Measurements from ENCODE around the gene KLF3.

Gene KLF3

DNA sequence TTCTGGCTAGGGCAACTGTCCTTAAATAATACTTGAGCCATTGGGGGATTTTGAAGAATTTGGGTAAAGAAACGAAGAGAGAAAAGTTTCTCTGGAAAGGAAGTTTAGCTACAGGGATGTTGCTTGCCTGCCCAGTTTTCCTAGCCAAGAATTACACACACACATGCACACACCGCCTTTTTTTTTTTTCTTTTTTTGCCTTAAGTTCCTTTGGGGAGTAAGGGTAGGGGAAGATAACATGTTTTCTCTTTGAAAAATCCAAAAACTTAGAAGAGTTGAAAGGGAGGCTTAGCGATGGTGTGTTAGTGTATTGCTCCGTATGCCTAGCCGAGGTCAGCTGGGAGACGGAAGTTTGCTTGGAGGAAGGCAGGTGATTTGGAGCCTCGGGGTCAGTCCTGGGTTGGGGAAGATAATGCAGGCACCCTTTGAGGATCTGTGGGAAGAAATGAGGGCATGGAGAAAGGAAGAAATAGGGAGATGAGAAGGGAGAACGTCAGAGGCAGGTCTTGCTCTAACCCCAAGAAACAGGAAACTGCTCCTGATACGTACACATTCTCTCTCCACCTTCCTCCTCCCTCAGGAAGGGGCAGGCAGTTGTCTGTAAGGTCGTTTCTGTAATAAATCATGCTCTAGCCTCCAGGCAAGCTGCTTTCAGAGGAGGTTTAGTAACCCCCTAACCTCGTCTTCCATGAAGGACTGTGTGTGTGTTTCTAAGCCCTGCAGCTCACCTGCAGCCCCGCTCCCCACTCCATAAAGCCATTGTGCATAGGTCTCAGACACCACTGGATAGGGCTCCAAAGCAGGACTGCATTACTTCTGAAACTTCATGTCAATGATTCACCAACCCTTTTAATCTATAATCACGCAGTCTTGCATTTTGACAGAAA is 10.5 kb downstream of the KLF3 start:
- DNase-seq, result no peak

DNA sequence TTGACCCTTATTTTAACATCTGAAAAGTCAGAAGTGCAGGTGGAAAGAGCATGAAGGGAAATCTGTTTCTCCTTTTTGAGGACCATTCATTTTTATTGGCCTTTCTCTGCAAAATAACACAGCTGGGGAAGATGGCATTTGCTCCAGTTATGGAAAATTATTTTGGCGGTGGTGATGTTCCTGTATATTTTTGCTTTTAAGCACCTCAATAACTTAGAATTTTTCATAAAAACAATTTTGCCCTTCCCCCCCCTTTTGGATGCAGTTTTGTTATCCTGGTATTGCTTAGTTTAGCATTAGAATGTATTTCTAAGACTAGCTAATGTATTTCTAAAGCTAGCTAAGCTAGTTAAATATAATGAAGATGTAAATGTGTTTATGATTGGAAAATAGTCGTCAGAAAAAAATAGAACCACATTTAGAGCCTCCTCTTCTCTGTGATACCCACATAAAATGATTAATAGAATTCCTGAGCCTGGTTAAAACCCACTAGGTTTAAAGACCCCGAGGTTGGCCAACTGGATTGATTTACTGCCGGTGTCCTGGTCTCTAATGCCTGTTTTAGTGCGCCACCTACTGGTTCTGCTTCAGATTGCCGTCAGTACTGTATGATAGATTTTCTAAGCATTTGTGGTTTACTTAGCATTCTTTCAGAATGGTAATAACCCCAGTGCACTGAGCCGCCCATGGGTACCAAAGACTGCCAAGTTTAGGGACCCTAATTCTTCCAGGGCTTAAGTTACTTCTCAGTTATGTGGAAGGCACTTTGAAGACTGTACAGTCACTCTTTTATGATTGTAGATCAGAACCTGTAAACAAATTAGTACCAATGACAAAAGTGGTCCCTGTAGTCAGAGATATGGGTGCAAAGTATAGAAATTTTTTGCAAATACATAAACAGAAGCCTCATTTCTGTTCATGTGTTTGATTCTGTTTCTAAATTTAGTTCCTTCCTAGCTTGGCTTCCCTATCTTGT is 11.4 kb downstream of the KLF3 start:
- DNase-seq, result peak; percentile 77

DNA sequence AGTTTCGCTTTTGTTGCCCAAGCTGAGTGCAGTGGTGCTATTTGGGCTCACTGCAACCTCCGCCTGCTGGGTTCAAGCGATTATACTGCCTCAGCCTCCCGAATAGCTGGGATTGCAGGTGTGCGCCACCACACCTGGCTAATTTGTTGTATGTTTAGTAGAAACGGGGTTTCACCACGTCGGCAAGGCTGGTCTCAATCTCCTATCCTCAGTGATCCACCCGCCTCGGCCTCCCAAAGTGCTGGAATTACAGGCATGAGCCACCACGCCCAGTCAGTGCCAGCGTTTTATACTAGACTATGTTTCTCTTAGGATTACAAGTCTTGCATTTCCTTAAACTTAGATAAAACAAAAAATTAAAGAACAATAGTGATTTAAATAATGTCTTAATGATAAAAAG is 13.0 kb downstream of the KLF3 start:
- DNase-seq, result no peak

DNA sequence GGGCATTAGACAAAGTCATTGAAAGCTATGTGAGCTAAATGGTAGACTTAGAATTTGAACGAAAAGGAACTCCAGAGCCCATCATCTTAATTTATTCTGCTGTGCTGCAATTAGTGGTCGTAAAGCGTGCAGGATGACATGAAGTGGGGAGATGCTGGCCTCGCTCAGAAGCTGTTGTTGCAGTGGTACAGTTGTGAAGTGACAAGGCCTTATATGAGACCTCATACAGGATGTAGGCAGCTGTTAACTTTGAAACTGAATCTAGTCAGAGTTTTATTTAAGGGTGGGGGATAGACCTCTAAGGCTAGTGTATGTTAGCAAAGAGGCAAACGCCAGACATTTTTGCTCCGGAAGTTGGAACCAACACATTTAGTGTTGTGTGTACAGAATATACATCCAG is 13.4 kb downstream of the KLF3 start:
- no peak for DNase-seq

DNA sequence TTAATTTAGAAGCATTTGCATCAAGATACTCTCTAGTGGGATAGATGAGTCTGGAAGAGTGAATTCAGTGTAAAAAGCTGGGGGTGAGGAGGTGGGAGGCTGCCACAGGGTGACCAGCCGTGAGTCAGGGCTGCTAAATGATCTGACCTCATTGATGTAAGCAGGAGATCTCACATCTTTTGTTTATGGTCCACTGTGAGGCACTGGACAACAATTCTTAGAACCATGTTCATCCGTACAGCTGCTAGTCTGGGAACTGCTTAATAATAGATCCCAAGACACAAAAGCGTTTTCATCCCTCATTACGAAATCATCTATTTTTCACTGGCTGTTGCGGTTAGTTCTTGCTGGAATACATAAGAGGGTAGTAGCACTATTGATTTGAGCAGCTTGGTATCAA is 14.1 kb downstream of the KLF3 start:
- no peak for DNase-seq

DNA sequence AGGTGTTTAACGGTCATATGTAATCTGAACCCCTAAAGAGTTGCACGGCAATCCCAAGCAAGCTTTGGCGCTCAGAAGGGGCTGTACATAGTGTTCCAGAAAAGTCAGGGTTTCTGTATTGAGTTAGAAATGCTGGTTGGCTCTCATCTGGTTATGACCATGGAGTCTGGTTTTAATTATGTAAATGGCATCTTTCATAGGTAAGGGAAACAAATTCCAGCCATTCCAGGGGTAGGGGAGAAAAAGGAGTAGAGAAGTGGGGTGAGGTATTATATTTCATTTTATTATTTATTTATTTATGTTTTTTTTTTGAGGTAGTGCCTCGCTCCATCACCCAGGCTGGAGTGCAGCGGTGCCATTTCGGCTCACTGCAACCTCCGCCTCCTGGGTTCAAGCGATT is 15.9 kb downstream of the KLF3 start:
- DNase-seq, result no peak

DNA sequence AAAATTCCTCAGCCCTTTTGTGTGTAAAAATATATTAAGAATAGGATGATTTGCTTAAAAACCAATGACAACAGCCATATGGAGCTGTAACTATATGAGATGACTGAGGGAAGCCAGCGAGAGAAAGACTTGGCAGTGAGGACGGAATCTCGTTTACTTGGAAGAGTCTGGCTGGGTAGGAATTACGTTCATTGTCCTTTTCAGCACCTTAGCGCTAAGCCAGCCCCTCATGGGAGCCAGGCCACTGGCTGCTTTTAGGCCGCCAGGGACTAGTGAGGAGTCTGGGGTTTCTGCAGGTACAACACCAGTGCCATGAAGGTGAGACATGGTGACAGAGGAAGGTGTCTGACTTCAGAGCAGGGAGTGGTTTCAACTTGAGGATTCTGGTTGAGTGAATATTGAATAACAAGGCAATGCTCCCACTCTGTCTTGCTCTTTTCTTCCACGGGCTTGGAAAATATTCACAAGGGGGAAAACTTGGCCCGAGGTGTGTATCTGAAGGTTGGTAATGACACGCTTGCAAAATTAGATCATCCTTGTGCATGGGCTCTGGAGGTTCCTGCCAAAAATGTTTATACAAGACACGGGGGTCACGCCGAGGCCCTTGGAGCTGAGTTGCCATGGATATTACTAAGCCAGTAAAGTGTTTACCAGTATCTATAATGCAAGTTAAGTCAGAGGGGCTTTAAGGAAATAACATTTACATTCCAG is 17.4 kb downstream of the KLF3 start:
- no peak for DNase-seq

DNA sequence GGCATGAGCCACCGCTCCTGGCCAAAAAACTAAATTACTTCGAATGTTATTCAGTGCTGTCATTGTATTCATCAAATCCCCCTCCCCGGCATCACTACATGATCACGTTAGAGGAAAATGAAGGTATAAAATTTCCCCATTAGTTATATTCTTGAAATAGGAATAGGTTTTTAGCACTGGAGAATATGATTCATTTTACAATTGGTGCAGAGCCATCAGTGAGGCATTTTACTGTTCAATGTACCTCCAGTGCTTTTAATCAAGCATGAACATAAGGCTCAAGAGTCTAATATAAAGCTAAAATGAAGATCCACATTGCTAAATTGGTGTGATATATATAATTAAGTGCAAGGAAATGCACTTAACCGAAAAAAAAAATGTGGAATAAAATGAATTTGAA is 18.3 kb downstream of the KLF3 start:
- DNase-seq, result no peak

DNA sequence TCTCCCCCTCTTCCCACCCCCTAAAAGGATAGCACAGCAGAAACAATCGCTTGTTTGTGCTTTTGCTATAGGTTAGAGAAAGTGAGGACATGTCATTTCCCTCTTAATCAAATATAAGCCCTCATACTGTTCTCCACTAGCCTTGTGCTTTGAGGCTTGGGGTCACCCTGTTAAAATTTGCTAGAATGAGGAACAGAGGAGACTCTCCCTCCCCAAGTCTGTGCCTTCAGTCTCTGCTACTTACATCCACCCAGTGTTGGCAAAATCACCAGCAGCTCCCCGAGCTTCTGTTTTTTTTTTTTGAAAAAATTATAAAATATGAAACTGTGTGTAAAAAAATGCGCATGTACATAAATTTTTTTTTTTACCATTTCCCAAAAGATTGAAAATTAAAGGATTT is 19.3 kb downstream of the KLF3 start:
- DNase-seq, result no peak

DNA sequence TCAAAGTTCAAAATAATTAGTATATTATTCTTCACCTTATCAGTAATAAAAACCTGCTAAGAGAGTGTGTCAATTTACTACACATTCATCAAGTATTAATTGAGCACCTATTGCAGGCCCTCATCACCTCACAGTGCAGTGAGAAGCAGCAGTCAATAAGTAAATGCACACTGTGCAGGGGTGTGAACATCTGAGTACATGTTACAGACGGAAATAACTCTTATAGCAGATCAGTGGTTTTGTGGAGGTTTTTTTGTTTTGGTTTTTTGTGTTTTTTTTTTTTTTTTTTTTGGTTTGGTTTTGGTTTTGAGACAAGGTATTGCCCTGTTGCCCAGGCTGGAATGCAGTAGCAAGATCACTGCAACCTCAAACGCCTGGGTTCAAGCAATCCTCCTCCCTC is 20.3 kb downstream of the KLF3 start:
- no peak for DNase-seq

DNA sequence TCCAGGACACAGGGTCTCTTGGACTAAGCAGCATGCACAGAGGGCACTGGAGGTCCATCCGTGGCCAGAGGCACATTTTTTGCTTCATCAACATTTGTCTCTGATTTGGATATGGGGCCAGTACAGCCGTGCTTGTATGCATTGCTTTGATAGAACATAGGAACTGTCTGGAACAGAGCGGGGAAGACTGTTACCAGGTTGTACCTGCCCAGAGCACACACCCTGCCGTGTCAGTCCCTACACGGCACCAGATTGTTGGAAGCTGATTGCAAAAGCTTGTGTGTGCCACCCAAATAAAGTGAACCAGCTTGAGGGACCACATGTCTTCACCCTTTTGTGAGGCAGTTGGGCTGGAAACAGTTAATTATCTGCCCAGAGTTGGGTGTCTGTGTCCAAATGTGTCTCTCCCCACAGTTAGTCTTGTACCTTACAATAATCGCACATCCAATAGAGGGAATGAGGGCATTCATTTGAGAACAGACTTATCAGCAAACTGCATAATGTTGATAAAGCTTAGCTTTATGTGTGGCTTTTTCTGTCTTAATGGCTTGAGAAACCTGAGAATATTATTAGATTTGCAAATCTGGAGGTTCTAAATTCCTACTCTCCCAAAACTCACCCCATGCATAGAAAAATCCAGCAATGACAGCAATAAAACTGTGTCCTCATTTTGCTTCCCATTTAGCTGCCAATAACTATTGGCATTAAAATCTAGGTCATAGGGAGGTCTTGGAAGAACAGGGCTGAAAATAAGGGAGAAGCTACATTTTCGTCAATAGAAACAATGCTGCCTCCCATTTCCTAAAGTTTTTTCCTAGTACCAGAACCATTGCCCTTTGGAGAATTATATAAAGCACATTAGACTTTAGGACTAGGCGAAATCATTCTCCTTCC is 21.2 kb downstream of the KLF3 start:
- DNase-seq, result no peak

DNA sequence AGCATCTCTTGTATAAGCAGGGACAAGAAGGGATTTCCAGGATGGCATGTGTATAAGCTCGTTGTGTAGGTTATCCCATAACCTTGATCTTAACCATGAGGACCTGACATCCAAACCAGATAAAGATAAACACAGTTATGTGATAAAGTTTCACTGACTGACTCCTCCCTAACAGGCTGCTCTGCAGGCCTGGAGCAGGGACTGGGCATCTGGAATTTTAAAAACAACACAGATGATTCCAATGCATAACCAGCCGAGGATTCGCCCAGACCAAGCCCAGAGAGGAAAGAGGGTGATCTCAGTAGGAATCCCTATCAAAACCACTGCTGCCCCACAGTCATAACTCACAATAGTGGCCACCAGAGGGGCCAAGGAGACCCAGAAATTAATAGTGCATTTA is 22.7 kb downstream of the KLF3 start:
- no peak for DNase-seq

DNA sequence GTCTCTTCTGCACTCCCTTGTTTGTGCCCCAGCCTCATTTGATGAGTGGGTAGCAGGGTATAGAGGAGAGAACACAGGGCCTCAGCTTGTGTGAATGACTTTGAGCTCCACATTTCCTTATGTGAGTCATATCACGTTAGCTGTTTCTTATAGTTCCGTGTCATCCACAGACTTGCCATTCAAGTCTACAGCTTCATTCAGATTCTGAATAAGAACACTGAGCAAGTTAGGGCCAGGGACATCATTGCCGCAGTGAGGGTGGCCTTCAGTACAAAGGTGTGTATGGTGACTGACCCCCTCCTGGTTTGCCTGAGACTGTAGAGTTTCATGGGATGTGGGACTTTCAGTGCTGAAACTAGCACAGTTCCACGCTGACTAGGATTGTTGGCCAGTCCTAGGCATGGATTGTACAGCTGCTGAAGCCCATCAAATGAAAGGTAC is 23.6 kb downstream of the KLF3 start:
- DNase-seq, result no peak

DNA sequence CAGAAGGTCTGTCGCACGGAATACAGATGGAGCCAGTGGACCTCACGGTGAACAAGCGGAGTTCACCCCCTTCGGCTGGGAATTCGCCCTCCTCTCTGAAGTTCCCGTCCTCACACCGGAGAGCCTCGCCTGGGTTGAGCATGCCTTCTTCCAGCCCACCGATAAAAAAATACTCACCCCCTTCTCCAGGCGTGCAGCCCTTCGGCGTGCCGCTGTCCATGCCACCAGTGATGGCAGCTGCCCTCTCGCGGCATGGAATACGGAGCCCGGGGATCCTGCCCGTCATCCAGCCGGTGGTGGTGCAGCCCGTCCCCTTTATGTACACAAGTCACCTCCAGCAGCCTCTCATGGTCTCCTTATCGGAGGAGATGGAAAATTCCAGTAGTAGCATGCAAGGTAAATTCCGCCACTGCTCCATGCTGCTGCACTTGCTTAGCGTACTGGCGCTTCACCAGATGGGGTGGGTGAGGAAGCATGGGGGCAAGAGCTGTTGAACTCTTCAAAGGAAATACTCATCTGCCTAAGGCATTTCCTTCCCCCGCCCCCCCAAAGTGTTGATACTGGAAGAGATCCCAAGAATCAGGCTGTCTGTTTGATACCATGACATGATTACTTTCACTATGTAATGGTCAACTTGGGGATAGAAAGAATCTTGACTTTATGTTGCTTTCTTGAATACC is 24.8 kb downstream of the KLF3 start:
- no peak for DNase-seq

DNA sequence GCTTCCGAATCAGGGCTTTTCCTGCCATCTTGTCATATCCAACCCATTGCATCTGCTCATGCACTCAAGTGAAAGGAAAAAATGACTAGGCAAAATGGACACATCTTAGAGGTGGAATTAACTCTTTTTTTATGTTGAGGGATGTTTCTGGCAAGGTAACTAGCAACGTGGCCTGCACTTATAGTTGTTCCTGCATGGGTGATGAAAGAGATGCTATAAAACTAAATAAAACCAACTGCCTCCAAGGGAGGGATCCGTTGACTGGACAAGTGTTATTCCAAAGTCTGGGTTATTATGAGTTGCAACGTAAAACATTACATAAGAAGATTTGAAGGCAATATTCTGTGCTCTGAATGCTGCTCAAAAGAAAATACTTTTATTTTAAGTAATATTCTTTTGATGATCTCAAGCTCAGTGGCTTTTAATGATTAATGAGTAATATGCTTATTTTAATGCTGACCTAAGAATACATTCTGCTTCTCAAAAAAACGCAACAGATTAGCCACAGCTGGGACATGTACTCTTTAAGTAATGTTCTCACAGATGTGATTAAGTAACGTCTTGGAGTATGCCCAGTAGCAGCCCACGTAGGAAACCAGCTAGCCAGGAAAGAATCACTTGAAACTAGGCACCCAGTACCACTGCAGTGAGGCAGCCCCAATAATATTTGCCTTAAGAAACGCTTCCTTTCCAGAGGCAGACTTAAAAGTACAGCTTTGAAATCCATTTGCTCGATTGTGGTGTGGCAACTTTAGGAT is 27.4 kb downstream of the KLF3 start:
- DNase-seq, result no peak

DNA sequence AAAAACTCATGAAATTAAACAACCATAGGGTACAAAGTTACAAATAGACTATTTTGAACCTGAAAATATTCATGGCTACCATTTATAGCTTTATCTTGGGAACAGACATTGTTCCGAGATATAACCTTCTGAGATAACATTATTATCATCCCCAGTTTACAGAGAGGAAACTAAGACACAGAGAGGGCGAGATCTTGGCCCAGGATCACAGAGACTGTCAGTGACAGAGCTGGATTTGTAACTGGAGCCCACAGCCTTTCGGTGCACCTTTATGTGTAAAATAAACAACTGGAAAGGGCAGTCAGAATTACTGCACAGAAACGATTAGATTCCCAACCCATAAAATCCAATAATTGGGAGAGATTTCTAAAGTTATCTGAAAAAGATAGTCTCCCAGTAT is 28.4 kb downstream of the KLF3 start:
- no peak for DNase-seq

DNA sequence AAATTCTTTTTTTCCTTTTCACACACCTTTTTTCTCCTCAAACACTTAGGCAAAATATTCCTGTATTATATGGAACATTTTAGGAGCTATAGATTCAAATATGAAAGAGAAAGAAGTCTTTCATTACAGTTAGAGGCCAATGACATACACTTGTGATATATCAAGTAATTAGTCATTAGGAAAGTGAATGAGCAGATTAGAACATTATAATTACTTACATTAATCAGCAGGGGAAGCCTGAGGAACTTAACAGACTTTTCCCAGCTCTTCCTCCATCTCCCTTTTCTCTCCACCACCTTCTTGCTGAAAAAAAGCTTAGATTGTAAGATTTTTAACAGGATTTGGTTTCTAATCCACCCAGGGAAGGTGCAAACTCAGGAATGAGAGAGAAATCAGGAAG is 29.6 kb downstream of the KLF3 start:
- DNase-seq, result no peak

DNA sequence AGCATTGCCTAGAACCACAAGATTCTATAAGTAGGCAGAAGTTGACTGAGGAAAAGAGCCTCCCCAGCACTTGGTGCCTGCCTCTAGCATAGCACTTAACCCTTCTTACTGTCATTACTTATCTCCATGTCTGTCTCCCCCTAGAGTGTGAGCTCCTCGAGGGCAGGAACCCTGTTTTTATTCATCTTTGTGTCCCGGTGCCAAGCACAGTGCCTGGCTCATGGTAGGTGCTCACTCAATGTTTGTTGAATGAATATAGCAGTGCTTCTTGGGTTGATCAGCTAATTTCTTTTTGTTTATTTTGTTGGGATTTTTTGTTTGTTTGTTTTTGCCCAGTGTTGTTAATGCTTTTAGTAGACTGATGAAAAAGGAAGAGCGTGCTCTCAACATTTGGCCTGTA is 30.3 kb downstream of the KLF3 start:
- DNase-seq, result no peak

DNA sequence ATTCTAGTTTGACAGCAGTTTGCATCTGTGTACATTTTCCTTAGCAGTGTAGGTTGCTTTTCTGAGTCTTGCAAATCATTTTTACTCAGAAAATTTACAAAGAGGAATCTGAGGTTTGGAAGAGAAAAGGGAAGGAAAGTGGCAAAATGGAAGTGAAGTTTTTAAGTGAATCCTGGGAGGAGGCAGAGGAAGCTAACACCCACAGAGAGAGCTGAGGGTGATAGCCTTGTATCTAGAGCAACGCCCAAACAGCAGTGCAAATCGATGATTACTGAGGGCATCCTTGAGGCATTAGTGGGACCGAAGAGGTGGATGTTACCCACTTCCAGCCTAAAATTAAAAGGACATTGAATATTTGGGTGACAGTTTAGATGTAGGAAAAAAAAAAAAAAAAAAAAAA is 31.8 kb downstream of the KLF3 start:
- DNase-seq, result no peak

DNA sequence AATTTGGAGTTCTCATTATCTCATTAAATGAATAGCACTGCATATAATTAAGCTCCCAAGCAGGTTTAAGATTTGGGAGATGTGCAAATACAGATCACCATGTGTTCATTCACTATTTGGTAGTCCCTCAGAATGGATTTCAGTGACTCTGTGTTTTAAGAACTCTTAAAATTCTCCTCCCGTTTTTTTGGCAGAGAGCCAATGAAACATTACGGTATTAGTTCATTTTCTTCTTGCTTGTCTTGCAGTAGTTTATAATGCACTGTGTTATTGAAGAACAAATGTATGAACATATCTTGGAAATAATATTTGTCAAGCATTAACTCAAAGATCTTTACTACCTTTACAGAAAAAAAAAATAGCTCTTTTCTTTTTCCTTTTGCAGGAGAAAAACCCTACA is 32.7 kb downstream of the KLF3 start:
- DNase-seq, result no peak

DNA sequence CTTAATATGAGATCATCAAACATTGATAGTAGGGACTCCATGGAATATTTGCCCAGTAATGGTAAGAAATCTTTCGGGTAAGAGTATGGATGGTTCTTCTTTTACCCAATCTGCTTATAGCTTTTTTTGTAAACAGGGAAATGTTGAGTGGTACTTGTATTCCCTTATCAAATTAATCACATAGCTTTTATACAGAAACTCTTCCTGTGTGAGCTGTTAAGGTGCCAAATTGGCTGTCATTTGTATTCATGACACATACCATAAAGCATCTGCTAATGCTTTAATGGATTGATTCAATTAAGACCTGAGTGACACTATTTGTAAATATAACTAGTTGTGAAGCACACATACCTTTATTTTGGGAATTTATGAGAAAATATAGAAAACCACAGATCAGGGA is 34.2 kb downstream of the KLF3 start:
- no peak for DNase-seq
